HG03095 (cell line): ENCODE data around the gene IL1RAPL1.
"Not testable (repeated sequence)": the region's sequence is repeated elsewhere in the genome, so short reads cannot be mapped to it uniquely, and the experiment has no call there.

Experiments
- ATAC-seq: cut with Tn5 transposase; IDR thresholded peaks from one replicate; pipeline ENCODE4 v1.9.1; 2021; ENCODE audit warnings: moderate library complexity; ENCODE audit not compliant: unreplicated experiment

Gene IL1RAPL1

GRCh38 chrX:29090811-29091210 lies 503.6 kb downstream of the IL1RAPL1 start:
- no peak for ATAC-seq

- no peak for ATAC-seq
Measured at GRCh38 chrX:29107231-29107630, 520.0 kb downstream of the IL1RAPL1 start.

GRCh38 chrX:29110041-29110440 lies 522.8 kb downstream of the IL1RAPL1 start:
- no peak for ATAC-seq

- no peak for ATAC-seq
Measured at GRCh38 chrX:29113221-29113620, 526.0 kb downstream of the IL1RAPL1 start.

GRCh38 chrX:29122817-29123216 lies 535.6 kb downstream of the IL1RAPL1 start:
- ATAC-seq: not testable (repeated sequence)

- ATAC-seq: no peak
Measured at GRCh38 chrX:29130905-29131304, 543.7 kb downstream of the IL1RAPL1 start.

GRCh38 chrX:29136904-29137303 lies 549.7 kb downstream of the IL1RAPL1 start:
- no peak for ATAC-seq

- no peak for ATAC-seq
Measured at GRCh38 chrX:29138003-29138402, 550.8 kb downstream of the IL1RAPL1 start.

GRCh38 chrX:29143356-29143755 lies 556.1 kb downstream of the IL1RAPL1 start:
- no peak for ATAC-seq

- no peak for ATAC-seq
Measured at GRCh38 chrX:29143756-29144155, 556.5 kb downstream of the IL1RAPL1 start.

- ATAC-seq: no peak
Measured at GRCh38 chrX:29145316-29145715, 558.1 kb downstream of the IL1RAPL1 start.

GRCh38 chrX:29148511-29148910 lies 561.3 kb downstream of the IL1RAPL1 start:
- ATAC-seq: no peak

- ATAC-seq: no peak
Measured at GRCh38 chrX:29155286-29155685, 568.0 kb downstream of the IL1RAPL1 start.

- no peak for ATAC-seq
Measured at GRCh38 chrX:29172880-29173279, 585.6 kb downstream of the IL1RAPL1 start.

GRCh38 chrX:29187264-29187663 lies 600.0 kb downstream of the IL1RAPL1 start:
- ATAC-seq: no peak

GRCh38 chrX:29196501-29196900 lies 609.3 kb downstream of the IL1RAPL1 start:
- no peak for ATAC-seq

GRCh38 chrX:29215251-29215650 lies 628.0 kb downstream of the IL1RAPL1 start:
- ATAC-seq: no peak

- ATAC-seq: no peak
Measured at GRCh38 chrX:29225670-29226069, 638.4 kb downstream of the IL1RAPL1 start.

- no peak for ATAC-seq
Measured at GRCh38 chrX:29229802-29230201, 642.6 kb downstream of the IL1RAPL1 start.

GRCh38 chrX:29231800-29232199 lies 644.6 kb downstream of the IL1RAPL1 start:
- ATAC-seq: no peak

- ATAC-seq: no peak
Measured at GRCh38 chrX:29233592-29234183, 646.4 kb downstream of the IL1RAPL1 start.

GRCh38 chrX:29237972-29238371 lies 650.7 kb downstream of the IL1RAPL1 start:
- ATAC-seq: no peak

- no peak for ATAC-seq
Measured at GRCh38 chrX:29241809-29242208, 654.6 kb downstream of the IL1RAPL1 start.
